NOMO-1 treated with dmso at 0.1 percent for 144 hours (cell line): ENCODE data around the gene RARRES2.
"Not testable (repeated sequence)": the region's sequence is repeated elsewhere in the genome, so short reads cannot be mapped to it uniquely, and the experiment has no call there.

Experiments
- DNase-seq: peaks from one replicate; lab custom pipeline; 2025; ENCODE audit not compliant: unreplicated experiment; lab: John Stamatoyannopoulos, UW

RARRES2 gene

GRCh38 chr7:150295614-150296013, 45.8 kb downstream of the RARRES2 start:
- DNase-seq = not testable (repeated sequence)

GRCh38 chr7:150295027-150295426, 46.4 kb downstream of the RARRES2 start:
- not testable (repeated sequence) for DNase-seq

GRCh38 chr7:150290317-150290716, 51.1 kb downstream of the RARRES2 start:
- DNase-seq = not testable (repeated sequence)

- not testable (repeated sequence) for DNase-seq
Measured at GRCh38 chr7:150288816-150289215, 52.6 kb downstream of the RARRES2 start.
